Gastroesophageal sphincter (tissue), 3 donors: ENCODE measurements around the gene TOX2.

Source experiments
- EP300 ChIP-seq: sonication (generic); formaldehyde crosslinking; IDR thresholded peaks from one replicate; pipeline ENCODE4 v1.6.1; 2017; ENCODE audit warnings: antibody characterized with exemption, mild to moderate bottlenecking
- POLR2AphosphoS5 ChIP-seq: sonication (generic); formaldehyde crosslinking; IDR thresholded peaks from one replicate; pipeline ENCODE4 v1.6.1; 2017; ENCODE audit warnings: antibody characterized with exemption
- TF ChIP-seq, protein P1 (sequence below), 4 experiments: fragments of 200-600 bp in 2 of 4; fragments of 450-650 bp in 2 of 4; sonication (generic) in 1 of 4; IDR thresholded peaks; one replicate each; pipeline ENCODE4 v1.5.1; 2017 to 2019; ENCODE audit warnings: antibody characterized with exemption in 4 of 4, mild to moderate bottlenecking in 2 of 4, moderate library complexity in 2 of 4

DNA sequence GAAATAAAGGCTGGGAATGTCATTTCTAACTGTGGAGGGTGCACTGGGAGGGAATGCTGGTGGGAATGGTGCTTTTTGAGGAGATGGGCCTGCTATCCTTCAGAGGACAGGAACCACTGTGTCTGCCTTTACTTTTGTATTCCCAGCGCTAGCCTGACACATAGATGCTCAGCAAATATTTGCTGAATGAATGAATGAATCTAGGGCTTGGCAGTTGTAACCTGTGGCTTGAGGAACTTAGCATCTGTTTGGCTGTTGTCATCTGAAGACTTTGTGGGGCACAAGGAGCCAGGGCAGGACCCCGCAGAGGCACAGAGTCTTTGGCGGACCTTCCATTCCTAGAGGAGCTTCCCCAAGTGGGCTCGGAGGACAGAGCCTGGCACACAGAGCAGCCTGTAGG is 6.1 kb downstream of the TOX2 start:
- TF ChIP-seq, protein P1, sequence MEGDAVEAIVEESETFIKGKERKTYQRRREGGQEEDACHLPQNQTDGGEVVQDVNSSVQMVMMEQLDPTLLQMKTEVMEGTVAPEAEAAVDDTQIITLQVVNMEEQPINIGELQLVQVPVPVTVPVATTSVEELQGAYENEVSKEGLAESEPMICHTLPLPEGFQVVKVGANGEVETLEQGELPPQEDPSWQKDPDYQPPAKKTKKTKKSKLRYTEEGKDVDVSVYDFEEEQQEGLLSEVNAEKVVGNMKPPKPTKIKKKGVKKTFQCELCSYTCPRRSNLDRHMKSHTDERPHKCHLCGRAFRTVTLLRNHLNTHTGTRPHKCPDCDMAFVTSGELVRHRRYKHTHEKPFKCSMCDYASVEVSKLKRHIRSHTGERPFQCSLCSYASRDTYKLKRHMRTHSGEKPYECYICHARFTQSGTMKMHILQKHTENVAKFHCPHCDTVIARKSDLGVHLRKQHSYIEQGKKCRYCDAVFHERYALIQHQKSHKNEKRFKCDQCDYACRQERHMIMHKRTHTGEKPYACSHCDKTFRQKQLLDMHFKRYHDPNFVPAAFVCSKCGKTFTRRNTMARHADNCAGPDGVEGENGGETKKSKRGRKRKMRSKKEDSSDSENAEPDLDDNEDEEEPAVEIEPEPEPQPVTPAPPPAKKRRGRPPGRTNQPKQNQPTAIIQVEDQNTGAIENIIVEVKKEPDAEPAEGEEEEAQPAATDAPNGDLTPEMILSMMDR (IDR thresholded peaks at IDR 0.05): no peak
- TF ChIP-seq POLR2AphosphoS5 (no peak), EP300 (no peak)
